ENCODE measurements around the gene PRTG.

DNA sequence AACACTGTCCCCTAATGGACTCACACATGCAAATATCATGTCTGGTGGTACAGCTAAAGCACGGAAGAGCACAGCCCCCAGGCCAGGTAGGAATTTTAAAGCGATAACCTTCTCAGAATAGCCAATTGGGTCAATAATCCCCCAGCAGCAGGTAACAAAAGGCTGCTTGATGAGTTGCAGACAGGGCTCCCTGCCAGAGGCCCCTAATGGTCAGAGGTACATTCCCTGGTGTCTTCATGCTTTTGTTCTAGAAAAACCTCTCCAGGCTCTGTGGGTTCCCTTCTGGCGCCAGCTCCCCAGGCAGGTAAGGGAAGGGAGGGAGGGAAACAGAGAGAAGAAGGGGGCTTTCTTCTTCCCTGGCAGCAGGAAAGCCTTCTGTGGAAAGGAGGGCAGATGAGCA, 43.4 kb upstream of the PRTG start:
- TF ChIP-seq, protein P1, sequence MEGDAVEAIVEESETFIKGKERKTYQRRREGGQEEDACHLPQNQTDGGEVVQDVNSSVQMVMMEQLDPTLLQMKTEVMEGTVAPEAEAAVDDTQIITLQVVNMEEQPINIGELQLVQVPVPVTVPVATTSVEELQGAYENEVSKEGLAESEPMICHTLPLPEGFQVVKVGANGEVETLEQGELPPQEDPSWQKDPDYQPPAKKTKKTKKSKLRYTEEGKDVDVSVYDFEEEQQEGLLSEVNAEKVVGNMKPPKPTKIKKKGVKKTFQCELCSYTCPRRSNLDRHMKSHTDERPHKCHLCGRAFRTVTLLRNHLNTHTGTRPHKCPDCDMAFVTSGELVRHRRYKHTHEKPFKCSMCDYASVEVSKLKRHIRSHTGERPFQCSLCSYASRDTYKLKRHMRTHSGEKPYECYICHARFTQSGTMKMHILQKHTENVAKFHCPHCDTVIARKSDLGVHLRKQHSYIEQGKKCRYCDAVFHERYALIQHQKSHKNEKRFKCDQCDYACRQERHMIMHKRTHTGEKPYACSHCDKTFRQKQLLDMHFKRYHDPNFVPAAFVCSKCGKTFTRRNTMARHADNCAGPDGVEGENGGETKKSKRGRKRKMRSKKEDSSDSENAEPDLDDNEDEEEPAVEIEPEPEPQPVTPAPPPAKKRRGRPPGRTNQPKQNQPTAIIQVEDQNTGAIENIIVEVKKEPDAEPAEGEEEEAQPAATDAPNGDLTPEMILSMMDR (IDR thresholded peaks at IDR 0.05; ENCODE audit: insufficient read depth, low read length), result no peak
- no peak for TF ChIP-seq GABPA (IDR thresholded peaks at IDR 0.05; ENCODE audit: low read depth)
